T-helper 2 cell treated with Interferon-gamma antibody and Interleukin-4, amounts not matched to agents 5 μg/mL and 100 μg/mL, for 36 hours (primary cell): ENCODE measurements around the gene BCL7C.

Source experiments
- DNase-seq: peaks from one replicate; pipeline ENCODE4 v3.0.0; 2021; ENCODE audit warnings: low spot score
- H3K27ac Mint-ChIP-seq: one replicate; pipeline ENCODE4 v1.8.0; 2021; ENCODE audit warnings: mild to moderate bottlenecking, mixed read lengths
- H3K27me3 Mint-ChIP-seq: one replicate; pipeline ENCODE4 v1.8.0; 2021; ENCODE audit warnings: low read depth, mixed read lengths
- H3K36me3 Mint-ChIP-seq: one replicate; pipeline ENCODE4 v1.8.0; 2021; ENCODE audit warnings: low read depth, mixed read lengths
- H3K4me1 Mint-ChIP-seq: one replicate; pipeline ENCODE4 v1.8.0; 2021; ENCODE audit warnings: low read depth, mixed read lengths
- H3K4me3 Mint-ChIP-seq: one replicate; pipeline ENCODE4 v1.8.0; 2022; ENCODE audit warnings: mild to moderate bottlenecking, moderate library complexity, mixed read lengths
- H3K9me3 Mint-ChIP-seq: one replicate; pipeline ENCODE4 v1.8.0; 2021; ENCODE audit warnings: mixed read lengths

Gene BCL7C

GRCh38 chr16:30912794-30913412 lies 19.0 kb upstream of the BCL7C start:
- Mint-ChIP-seq H3K27ac (no peak overlapping the region), H3K4me3 (no peak overlapping the region), H3K27me3 (no peaks in the 10 kb centered on the region), H3K36me3 (no peaks in the 10 kb centered on the region), H3K4me1 (peaks cover 1% of the 10 kb centered on the region), H3K9me3 (no peaks in the 10 kb centered on the region)
- DNase-seq, result no peak

- Mint-ChIP-seq H3K4me3 (no peak overlapping the region), H3K4me1 (peaks cover 5% of the 10 kb centered on the region), H3K36me3 (no peaks in the 10 kb centered on the region), H3K27me3 (no peaks in the 10 kb centered on the region), H3K9me3 (no peaks in the 10 kb centered on the region), H3K27ac (no peak overlapping the region)
- DNase-seq, result no peak
These were observed 16.7 kb upstream of the BCL7C start for GRCh38 chr16:30910427-30911029.

- no peak for DNase-seq
- Mint-ChIP-seq H3K36me3 (peaks cover 8% of the 10 kb centered on the region), H3K27me3 (no peaks in the 10 kb centered on the region), H3K4me1 (peaks cover 18% of the 10 kb centered on the region), H3K4me3 (no peak overlapping the region), H3K27ac (no peak overlapping the region), H3K9me3 (peaks cover 4% of the 10 kb centered on the region)
These were observed 13.2 kb upstream of the BCL7C start for GRCh38 chr16:30907064-30907463.

GRCh38 chr16:30904114-30904780 lies 10.4 kb upstream of the BCL7C start:
- H3K4me3 Mint-ChIP-seq, result no peak overlapping the region
- peaks cover 32% of the 10 kb centered on the region for H3K4me1 Mint-ChIP-seq
- no peak for DNase-seq
- H3K27ac Mint-ChIP-seq, result peak overlapping the region; percentile 99
- peaks cover 4% of the 10 kb centered on the region for H3K9me3 Mint-ChIP-seq
- H3K27me3 Mint-ChIP-seq, result no peaks in the 10 kb centered on the region
- peaks cover 8% of the 10 kb centered on the region for H3K36me3 Mint-ChIP-seq

- peak overlapping the region; percentile 99 for H3K4me3 Mint-ChIP-seq
- DNase-seq, result no peak
- H3K9me3 Mint-ChIP-seq, result peaks cover 4% of the 10 kb centered on the region
- H3K36me3 Mint-ChIP-seq, result peaks cover 8% of the 10 kb centered on the region
- H3K27ac Mint-ChIP-seq, result peak overlapping the region; percentile 99
- H3K4me1 Mint-ChIP-seq, result peaks cover 32% of the 10 kb centered on the region
- no peaks in the 10 kb centered on the region for H3K27me3 Mint-ChIP-seq
These were observed 9.7 kb upstream of the BCL7C start for GRCh38 chr16:30903596-30903995.

GRCh38 chr16:30903002-30903401 lies 9.1 kb upstream of the BCL7C start:
- Mint-ChIP-seq H3K36me3 (peaks cover 8% of the 10 kb centered on the region), H3K4me1 (peaks cover 32% of the 10 kb centered on the region), H3K27ac (peak overlapping the region; percentile 99), H3K9me3 (peaks cover 4% of the 10 kb centered on the region), H3K4me3 (peak overlapping the region; percentile 99), H3K27me3 (no peaks in the 10 kb centered on the region)
- no peak for DNase-seq

GRCh38 chr16:30902029-30902972 lies 8.4 kb upstream of the BCL7C start:
- no peaks in the 10 kb centered on the region for H3K27me3 Mint-ChIP-seq
- peak; percentile 72 for DNase-seq

GRCh38 chr16:30901201-30902028 lies 7.5 kb upstream of the BCL7C start:
- Mint-ChIP-seq H3K4me3 (peak overlapping the region; percentile 76), H3K4me1 (peaks cover 32% of the 10 kb centered on the region), H3K27ac (peak overlapping the region; percentile 72), H3K9me3 (peaks cover 4% of the 10 kb centered on the region), H3K36me3 (peaks cover 8% of the 10 kb centered on the region), H3K27me3 (no peaks in the 10 kb centered on the region)
- DNase-seq, result no peak

More at GRCh38 chr16:30902029-30902972, 8.4 kb upstream of the BCL7C start:
- Mint-ChIP-seq H3K4me3 (peak overlapping the region; percentile 99), H3K4me1 (peaks cover 28% of the 10 kb centered on the region), H3K36me3 (peaks cover 8% of the 10 kb centered on the region), H3K9me3 (peaks cover 4% of the 10 kb centered on the region), H3K27ac (peak overlapping the region; percentile 99)

GRCh38 chr16:30900588-30900987 lies 6.7 kb upstream of the BCL7C start:
- Mint-ChIP-seq H3K4me1 (peaks cover 38% of the 10 kb centered on the region), H3K9me3 (peaks cover 4% of the 10 kb centered on the region), H3K27me3 (no peaks in the 10 kb centered on the region), H3K4me3 (peak overlapping the region; percentile 76), H3K27ac (no peak overlapping the region), H3K36me3 (peaks cover 8% of the 10 kb centered on the region)
- DNase-seq, result no peak

- Mint-ChIP-seq H3K4me1 (peaks cover 43% of the 10 kb centered on the region), H3K9me3 (peaks cover 4% of the 10 kb centered on the region), H3K36me3 (peaks cover 8% of the 10 kb centered on the region), H3K27me3 (no peaks in the 10 kb centered on the region), H3K27ac (no peak overlapping the region), H3K4me3 (no peak overlapping the region)
- no peak for DNase-seq
These were observed 5.9 kb upstream of the BCL7C start for GRCh38 chr16:30899794-30900193.

GRCh38 chr16:30896889-30897733 lies 3.2 kb upstream of the BCL7C start:
- peak; percentile 80 for DNase-seq
- Mint-ChIP-seq H3K27ac (peak overlapping the region; percentile 73), H3K27me3 (no peaks in the 10 kb centered on the region), H3K36me3 (peaks cover 6% of the 10 kb centered on the region), H3K9me3 (no peaks in the 10 kb centered on the region), H3K4me3 (peak overlapping the region; percentile 74), H3K4me1 (peaks cover 42% of the 10 kb centered on the region)

- Mint-ChIP-seq H3K9me3 (no peaks in the 10 kb centered on the region), H3K36me3 (peaks cover 6% of the 10 kb centered on the region), H3K27me3 (no peaks in the 10 kb centered on the region), H3K4me1 (peaks cover 41% of the 10 kb centered on the region), H3K4me3 (peak within 1 kb of the TSS; percentile 74), H3K27ac (peak within 1 kb of the TSS; percentile 73)
- no peak for DNase-seq
These were observed 2.5 kb upstream of the BCL7C start, which contains the start of gene CTF1 for GRCh38 chr16:30896261-30896888. Gene CTF1 (plus strand): TSS chr16:30896614. CDS start chr16:30896644, 30 bp downstream.
